Diencephalon (tissue), 1 donor: Measurements from ENCODE around the gene GPT2. TPM values are rescaled to one million over a fixed set of nuclear protein-coding genes. Genes with fewer than 3 reads are reported as not detected.

Experiments used
- small RNA-seq: library from RNA; depleted of rRNA; stranded (forward); fragments of <200 nt; gene quantifications from one replicate; pipeline ENCODE3, GENCODE V24; 2014
- total RNA-seq: library from RNA; depleted of rRNA; stranded (reverse); fragments of >200 nt; gene quantifications from one replicate; pipeline ENCODE4 v1.2.3, GENCODE V29; 2014

The GPT2 gene, protein sequence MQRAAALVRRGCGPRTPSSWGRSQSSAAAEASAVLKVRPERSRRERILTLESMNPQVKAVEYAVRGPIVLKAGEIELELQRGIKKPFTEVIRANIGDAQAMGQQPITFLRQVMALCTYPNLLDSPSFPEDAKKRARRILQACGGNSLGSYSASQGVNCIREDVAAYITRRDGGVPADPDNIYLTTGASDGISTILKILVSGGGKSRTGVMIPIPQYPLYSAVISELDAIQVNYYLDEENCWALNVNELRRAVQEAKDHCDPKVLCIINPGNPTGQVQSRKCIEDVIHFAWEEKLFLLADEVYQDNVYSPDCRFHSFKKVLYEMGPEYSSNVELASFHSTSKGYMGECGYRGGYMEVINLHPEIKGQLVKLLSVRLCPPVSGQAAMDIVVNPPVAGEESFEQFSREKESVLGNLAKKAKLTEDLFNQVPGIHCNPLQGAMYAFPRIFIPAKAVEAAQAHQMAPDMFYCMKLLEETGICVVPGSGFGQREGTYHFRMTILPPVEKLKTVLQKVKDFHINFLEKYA
- 23.1 TPM for total RNA-seq

DNA sequence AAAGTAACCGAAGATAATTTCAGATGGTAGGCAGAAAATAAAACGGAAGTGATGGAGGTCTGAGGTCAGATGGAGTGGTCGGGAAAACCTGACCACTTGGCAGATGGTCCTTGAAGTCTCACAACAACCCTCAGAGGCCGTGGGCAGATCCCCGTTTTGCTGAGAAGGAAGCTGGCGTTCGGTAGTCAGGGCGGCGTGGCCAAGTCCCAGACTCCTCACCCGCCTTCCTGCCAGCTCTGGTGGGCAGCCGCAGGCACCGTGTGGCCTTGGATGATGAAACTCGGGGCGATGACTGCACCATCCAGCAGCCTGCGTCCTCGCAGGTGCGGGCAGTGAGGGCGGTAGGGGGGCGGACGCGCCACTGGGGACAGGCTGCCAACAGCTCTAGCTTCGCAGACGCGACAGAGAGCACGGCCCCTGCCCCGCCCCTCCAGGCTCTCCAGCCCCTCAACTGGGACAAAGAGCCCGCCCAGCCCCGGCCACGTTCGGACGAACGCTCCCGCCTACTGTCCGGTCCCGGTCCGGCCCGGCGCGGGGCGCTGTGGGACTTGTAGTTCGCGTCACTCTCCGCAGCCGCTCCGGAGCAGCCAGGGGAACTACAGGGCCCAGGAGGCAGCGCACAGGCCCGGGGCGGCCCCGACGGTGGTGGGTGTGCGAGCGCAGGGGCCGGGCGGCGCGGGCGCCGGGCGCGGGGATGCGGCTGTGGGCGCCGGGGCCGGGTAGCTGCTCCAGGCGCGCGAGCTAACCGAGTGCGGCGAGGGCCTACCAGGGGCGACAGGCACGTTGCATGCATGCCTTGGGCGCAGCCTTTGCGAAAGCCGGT is at the start of gene GPT2:
Gene GPT2 (plus strand): TSS at position 673 of the 823 bp plus-strand sequence. CDS start 354 bp downstream, outside the sequence.

GRCh38 chr16:46973207-46973995 is 89.2 kb downstream of the GPT2 start, which contains the start of gene DNAJA2:
Gene DNAJA2, minus strand, starts transcription at chr16:46973674. Its CDS starts 102 bp downstream, at chr16:46973572.

Small RNAs within 50 kb of the gene (small RNA-seq; reads per million reads assigned to genes)
- not detected for gene AC007225.2

Other genes with a start within 250 kb of the GPT2 start
- 172 TPM for gene VPS35, start 195.2 kb upstream of the GPT2 start, total RNA-seq
- gene ORC6, start 194.7 kb upstream of the GPT2 start, total RNA-seq, result 9.0 TPM
- 5.5 TPM for gene MYLK3, start 136.0 kb upstream of the GPT2 start, total RNA-seq
- 32.8 TPM for gene C16orf87, start 53.2 kb upstream of the GPT2 start, total RNA-seq
- 102 TPM for gene DNAJA2, start 89.3 kb downstream of the GPT2 start, total RNA-seq